ENCODE results near the gene SLC39A1.

The SLC39A1 gene

DNA sequence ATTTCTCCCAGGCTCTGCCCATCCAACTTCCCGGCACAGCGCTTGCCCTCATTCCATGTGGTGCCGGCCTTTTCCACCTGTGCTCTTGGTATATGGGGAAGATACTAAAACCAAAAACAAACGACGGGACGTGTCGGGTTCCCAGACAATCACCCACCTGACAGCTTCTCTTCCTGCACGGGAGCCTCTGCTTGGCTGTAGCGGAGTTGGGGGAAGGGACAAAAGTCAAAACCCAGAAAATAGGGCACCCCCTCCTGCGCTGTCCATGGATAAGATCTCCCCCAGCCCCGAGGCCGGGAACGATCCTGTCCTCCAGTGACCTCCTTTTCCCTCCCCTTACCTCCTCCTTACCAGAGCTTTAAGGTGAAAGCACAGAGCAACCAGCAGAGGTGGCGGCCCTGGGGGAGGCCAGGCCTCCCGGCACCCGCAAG, 13.5 kb upstream of the SLC39A1 start:
- DNase-seq, result no peak

DNA sequence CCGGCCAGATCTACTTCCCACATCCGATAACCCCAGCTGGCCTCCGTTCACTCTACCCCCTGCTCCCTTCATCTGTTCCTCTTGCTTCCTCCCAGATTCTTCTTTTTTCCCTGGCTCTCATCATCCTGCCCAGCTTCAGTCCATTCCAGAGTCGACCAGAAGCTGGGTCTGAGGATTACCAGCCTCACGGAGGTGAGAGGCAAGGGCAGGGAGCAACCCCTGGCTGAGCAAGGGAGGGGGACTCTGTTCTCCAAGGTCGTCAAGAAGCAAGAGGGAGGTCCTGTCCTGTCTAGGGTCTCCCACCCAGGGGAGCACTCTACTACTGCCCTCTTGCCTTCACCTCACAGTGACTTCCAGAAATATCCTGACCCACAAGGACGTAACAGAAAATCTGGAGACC, 10.2 kb upstream of the SLC39A1 start:
- no peak for DNase-seq

- no peak for DNase-seq
Measured at GRCh38 chr1:153973071-153973470, 9.7 kb upstream of the SLC39A1 start.

GRCh38 chr1:153970346-153970745, 7.0 kb upstream of the SLC39A1 start:
- no peak for DNase-seq

- DNase-seq, result no peak
Measured at GRCh38 chr1:153968972-153969371, 5.6 kb upstream of the SLC39A1 start.

GRCh38 chr1:153968408-153968807, 5.1 kb upstream of the SLC39A1 start:
- DNase-seq, result no peak

- no peak for DNase-seq
Measured at GRCh38 chr1:153968000-153968363, 4.6 kb upstream of the SLC39A1 start.

DNA sequence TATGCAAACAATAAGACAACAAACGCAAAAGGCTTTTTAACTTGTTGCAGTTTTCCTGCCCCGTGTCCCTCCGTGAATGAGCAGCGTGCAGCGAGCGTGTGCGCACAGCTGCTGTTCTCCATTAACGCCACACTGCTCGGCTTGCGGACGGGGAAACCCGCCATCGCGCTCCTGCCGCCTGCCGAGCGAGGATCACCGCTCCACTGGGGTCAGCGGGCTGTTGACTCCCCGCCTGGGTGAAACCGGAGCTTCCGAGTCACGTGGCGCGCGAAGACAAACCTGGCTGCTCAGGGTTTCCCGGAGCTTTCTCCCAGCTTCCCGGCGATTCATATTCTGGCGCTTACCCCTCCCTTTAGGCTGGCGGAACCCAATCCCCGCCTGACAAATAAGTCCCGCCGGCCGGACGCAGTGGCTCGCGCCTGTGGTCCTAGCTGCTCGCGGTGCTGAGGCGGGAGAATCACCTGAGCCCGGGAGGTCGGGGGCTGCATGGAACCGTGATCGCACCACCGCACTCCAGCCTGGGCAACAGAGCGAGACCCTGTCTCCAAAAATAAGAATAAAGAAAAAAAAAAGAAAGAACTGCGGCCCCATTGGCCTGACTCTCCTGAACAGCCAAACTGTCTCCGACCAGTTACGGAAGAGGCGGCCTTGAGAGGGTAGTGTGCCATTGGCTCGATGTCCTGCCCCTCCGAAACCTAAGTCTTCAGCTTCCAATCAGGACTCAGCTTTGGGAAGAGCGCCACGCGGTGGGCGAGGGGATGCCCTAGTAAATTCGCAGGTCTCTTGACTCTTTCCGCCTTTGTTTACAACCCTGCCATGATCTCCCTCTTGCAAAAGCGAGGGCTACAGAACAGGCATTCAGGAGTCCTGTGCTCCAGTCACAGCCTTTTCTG, 4.0 kb upstream of the SLC39A1 start, which contains the start of gene CREB3L4:
TSS of gene CREB3L4 (plus strand) at position 796 of the 893 bp plus-strand sequence. CDS start 624 bp downstream, outside the sequence.
- peak; percentile 93 to 96 for DNase-seq

- DNase-seq, result peak; percentile 47 to 50
Measured at GRCh38 chr1:153963850-153964331, 554 bp upstream of the SLC39A1 start.

GRCh38 chr1:153962088-153963029, 978 bp downstream of the SLC39A1 start:
- DNase-seq, result no peak

GRCh38 chr1:153961421-153961820, 1.9 kb downstream of the SLC39A1 start:
- DNase-seq, result no peak

- DNase-seq, result no peak
Measured at GRCh38 chr1:153960206-153960605, 3.1 kb downstream of the SLC39A1 start.

GRCh38 chr1:153959454-153959853, 3.9 kb downstream of the SLC39A1 start:
- no peak for DNase-seq

GRCh38 chr1:153958961-153959260, 4.4 kb downstream of the SLC39A1 start:
- DNase-seq, result no peak

DNA sequence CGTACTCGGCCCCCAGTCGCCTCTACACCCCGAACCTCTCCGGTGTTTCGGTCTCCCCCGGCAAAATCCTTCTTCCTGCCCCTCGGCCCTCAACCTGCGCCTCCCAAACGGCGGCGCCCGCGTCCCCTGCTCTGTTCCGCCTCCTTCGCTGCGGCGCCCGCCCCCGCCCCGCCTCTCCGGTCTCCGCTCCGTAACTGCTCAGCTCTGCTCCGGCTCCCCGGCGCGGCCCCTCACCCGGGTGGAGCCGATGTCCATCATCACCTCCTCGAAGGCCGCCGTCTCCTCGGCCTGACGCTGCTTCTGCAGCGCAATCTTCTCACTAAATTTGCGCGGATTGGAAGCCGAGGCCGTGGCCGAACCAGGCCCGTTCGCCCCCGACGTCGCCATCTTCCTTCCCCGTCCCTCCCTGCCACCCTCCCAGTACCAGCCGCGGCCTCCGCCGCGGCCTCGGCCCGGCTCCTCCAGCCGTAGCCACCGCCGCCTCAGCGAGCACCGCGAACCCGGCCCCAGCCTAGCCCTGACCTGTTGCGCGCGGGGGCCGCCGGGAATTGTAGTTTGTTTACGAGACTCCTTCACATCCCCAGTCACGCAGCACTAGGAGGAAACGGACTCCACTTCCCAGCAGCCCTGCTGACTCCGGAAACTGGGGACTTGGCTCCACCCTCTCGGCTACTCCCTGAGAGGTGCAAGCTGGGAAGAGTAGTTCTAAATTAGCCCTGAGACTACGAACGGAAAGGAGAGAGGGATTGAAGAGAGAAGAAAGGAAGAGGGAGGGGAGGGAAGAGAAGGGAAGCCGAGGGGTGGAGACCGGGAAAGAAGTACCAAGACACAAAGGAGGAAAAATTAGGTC, 5.0 kb downstream of the SLC39A1 start, which contains the start of gene CRTC2:
TSS of gene CRTC2 (minus strand) at position 502 of the 850 bp plus-strand sequence. CDS start at position 387, 115 bp downstream.
- DNase-seq, result peak; percentile 96 to 97

- DNase-seq, result peak in 1 of 2 experiments; percentile 28
Measured at GRCh38 chr1:153957744-153958110, 5.6 kb downstream of the SLC39A1 start.

DNA sequence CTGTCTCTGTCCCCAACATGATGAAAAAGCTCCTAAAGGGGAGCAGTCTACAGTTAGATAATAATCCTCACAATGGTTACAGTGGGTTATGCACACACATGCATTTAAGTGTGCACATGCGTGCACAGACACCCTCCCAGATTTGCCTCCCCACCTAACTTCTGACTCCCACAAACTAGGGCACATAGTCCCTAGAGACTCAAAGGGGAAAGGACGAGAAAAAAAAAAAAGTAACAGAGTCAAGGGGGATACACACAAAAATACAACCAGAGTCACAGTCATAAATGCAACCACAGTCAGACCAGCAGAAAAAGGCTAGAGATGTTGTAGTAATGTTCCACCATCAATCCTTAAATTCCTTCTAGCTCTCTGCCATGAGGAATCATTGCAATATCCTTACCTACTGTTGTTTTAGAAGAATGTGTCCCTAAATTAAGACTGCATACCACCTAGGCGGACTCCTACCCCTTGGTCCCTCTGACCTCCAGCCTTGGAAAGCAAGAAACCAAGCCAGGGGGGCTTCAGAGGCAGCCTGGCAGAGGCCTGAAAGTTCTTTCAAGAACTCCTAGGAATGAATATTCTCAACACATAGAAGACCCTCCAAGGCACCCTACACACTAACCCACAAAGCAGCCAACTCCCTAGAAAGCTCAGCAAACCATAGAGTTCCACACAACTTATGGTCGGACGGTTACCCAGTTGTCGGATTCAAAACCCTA, 6.2 kb downstream of the SLC39A1 start:
- DNase-seq, result no peak

- no peak for DNase-seq
Measured at GRCh38 chr1:153954826-153955225, 8.5 kb downstream of the SLC39A1 start.

- DNase-seq, result no peak
Measured at GRCh38 chr1:153953859-153954365, 9.4 kb downstream of the SLC39A1 start.

DNA sequence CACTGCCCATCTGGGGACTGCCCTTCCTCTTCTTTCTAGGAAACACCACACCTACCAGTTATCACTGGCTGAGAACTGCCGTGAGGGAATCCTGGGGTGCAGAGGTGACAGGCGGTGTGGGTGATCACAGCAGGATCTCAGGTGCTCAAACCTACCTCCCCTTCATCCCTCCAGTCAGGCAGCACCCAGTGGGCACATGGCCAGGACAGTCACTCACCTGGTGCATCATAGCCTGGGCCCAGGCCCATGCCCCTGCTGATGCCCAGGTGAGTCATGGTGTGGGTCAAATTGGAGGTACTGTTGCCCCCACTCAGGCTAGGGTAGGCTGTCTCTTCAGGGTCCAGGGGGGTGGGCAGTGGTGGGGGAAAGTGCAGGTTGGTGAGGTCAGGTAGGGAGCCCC, 11.5 kb downstream of the SLC39A1 start:
- no peak for DNase-seq

DNA sequence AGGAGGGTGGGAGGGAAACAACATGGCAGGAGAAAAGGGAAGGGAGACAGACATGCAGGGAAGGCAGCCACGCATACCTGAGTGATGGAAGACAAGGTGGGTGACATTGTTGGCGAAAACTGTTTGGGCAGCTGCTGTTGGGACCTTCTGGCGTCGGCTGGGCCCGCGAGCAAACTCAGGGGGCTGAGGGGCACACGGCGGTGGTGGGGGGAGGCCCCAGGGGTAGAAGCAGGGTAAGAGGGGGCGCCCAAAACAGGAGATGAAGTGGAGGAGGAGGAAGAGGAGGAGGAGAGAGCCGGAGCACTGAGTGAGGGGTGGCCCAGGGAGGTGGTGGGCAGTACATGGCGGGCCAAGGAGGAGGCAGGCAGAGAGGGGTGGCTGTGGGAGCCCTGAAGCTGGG, 12.2 kb downstream of the SLC39A1 start:
- DNase-seq, result no peak

Data from NCI-H524 (cell line).